RPMI8226 (cell line): ENCODE measurements around the gene LARGE2.
"Not testable (repeated sequence)": the region's sequence is repeated elsewhere in the genome, so short reads cannot be mapped to it uniquely, and the experiment has no call there.

Source experiments
- DNase-seq: peaks from one replicate; pipeline ENCODE4 v3.0.0-alpha.2; 2015

The LARGE2 gene

GRCh38 chr11:45896422-45896984 lies 26.0 kb upstream of the LARGE2 start:
- no peak for DNase-seq

DNA sequence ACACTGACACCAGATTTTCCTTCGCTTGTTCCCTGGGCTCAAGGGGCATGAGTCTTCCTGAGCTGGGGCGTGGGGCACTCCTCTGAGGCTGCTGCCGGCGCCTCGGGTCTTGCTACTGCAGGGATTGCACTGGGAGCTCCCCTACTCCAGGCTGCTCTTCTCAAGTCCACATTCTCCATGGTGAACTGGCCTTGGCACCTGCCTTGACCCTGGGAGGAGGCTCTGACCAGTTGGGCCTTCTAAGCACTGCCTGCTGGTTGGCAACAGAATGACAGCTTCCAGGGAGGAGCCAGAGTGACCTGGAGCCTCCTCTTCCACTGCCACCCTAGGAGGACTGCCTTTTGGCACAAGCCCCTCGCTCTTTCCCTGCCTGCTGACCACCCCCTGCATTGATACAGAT lies 24.9 kb upstream of the LARGE2 start:
- DNase-seq: no peak

DNA sequence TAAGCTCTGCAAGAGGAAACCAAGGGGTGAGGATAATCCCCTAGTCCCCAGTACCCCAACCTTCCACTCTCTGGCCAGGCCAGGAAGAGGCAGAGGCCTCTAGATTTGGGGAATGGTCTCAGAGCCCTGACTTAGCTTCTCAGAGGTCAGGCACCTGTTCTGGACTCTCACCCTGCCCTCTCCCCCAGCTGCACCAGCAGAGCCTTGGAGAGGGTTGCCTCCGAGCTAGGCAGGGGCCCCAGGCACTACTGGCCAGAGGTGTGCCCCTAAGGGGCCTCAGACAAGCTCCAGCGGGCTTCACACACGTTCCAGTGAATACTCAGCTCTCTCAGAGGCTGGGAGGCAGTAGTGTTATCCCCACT lies 23.4 kb upstream of the LARGE2 start:
- DNase-seq: no peak

DNA sequence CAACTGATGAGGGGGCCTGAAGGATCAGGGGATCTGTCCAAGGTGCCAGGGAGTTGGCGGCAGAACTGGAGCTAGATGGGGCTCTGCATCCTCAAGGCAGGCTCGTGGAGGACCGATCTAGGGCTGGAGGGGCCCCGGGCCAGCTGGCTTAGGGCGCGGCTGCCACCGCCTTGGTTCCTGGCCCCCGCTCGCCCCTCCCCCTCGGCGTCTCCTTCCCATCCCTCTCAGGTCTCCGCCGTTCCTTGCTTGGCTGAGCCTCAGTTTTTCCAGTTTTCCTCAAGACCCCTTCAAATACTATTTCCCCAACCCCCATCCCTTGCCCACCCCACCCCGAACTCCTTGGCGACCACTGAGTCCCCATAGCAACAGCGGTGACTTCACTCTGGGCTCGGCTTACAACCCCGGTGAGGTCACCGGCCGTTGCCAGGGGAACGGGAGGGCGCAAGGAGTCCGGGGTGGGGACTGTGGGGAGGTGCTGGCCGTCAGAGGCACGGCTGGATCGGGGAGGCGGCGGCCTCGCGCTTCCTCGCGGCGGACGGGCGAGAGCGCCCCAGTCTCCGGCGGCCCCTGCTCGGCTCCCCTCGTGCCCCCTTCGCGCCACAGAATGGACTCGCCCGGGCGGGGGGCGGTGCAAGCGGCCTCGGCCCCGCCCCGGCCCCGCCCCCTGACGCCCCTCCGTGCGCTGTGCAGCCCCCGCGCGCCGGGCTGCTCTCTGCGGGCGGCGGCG lies 22.8 kb upstream of the LARGE2 start:
- DNase-seq: peak; percentile 57

DNA sequence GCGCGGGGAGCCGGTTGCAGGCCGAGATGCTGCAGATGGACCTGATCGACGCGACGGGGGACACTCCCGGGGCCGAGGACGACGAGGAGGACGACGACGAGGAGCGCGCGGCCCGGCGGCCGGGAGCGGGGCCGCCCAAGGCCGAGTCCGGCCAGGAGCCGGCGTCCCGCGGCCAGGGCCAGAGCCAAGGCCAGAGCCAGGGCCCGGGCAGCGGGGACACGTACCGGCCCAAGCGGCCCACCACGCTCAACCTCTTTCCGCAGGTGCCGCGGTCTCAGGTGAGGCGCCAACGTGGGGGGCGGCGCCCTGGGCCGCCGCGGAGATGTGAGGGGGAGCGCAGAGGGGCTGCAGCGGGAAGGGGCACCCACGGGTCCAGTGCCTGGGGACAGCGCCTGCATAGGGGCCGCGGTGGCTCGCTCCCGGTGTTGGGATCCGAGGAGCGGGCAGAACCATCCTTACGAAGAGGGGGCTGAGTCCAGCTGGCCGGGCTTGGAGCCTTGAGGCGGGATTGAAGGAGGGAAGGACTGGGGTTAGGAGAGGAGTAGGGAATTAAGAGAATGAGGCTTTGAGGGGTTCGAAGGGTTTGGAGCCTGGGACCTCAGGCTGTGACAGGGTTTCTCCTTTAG lies 22.2 kb upstream of the LARGE2 start:
- not testable (repeated sequence) for DNase-seq

- no peak for DNase-seq
Measured at GRCh38 chr11:45900916-45901617, 21.4 kb upstream of the LARGE2 start.

DNA sequence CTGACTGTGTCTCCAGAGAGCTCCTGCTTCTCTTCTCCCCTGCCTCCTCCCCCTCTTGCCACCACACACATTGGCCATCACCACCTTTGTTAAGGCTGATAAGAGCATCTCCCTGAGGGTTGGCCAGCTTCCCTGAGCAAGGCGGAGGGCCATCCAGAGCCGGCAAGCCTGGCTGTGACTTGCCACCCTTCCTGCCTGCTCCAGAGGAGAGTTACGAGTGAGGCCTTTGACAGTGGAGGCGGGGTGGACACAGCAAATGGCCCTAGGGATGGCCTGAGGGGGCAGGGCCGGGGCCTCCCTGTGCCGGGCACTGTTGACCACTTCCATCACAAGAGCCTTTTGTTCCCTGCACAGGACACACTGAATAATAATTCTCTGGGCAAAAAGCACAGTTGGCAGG lies 20.8 kb upstream of the LARGE2 start:
- no peak for DNase-seq

DNA sequence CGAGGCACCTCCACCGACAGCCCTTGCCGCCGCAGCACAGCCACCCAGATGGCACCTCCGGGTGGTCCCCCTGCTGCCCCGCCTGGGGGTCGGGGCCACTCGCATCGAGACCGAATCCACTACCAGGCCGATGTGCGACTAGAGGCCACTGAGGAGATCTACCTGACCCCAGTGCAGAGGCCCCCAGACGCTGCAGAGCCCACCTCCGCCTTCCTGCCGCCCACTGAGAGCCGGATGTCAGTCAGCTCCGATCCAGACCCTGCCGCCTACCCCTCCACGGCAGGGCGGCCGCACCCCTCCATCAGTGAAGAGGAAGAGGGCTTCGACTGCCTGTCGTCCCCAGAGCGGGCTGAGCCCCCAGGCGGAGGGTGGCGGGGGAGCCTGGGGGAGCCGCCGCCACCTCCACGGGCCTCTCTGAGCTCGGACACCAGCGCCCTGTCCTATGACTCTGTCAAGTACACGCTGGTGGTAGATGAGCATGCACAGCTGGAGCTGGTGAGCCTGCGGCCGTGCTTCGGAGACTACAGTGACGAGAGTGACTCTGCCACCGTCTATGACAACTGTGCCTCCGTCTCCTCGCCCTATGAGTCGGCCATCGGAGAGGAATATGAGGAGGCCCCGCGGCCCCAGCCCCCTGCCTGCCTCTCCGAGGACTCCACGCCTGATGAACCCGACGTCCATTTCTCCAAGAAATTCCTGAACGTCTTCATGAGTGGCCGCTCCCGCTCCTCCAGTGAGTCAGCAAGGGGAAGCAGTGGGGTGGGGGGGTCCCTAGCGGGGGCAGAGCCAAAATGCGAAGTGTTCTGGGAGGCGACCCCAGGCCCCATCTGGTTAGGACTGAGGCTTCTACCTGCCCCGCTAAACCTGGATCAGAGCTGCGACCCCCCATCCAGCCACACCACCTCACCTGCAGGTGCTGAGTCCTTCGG lies 19.7 kb upstream of the LARGE2 start:
- DNase-seq: no peak

DNA sequence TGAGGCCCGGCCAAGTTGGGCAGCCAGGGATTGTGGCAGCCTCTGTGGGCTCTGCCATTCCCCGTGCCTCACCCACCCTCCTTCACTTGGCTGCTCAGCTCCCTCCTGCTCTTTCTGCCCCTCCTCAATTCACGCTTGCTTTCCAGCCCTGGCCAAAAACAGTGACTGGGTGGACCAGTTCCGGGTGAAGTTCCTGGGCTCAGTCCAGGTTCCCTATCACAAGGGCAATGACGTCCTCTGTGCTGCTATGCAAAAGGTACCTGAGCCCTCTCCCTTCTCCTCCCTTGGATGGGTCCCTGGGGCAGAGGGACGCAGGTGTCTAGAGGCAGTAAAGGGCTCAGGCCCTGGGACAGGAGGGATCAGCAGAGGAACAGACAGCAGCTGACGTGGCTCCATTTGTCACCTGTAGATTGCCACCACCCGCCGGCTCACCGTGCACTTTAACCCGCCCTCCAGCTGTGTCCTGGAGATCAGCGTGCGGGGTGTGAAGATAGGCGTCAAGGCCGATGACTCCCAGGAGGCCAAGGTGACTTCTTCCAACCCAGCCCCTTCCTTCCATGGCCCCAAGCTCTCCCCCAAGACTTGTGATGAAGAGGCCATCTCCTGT lies 18.0 kb upstream of the LARGE2 start:
- DNase-seq: no peak

- DNase-seq: no peak
Measured at GRCh38 chr11:45905095-45905494, 17.4 kb upstream of the LARGE2 start.

- not testable (repeated sequence) for DNase-seq
Measured at GRCh38 chr11:45905576-45905975, 16.9 kb upstream of the LARGE2 start.

GRCh38 chr11:45906096-45906682 lies 16.3 kb upstream of the LARGE2 start:
- no peak for DNase-seq

DNA sequence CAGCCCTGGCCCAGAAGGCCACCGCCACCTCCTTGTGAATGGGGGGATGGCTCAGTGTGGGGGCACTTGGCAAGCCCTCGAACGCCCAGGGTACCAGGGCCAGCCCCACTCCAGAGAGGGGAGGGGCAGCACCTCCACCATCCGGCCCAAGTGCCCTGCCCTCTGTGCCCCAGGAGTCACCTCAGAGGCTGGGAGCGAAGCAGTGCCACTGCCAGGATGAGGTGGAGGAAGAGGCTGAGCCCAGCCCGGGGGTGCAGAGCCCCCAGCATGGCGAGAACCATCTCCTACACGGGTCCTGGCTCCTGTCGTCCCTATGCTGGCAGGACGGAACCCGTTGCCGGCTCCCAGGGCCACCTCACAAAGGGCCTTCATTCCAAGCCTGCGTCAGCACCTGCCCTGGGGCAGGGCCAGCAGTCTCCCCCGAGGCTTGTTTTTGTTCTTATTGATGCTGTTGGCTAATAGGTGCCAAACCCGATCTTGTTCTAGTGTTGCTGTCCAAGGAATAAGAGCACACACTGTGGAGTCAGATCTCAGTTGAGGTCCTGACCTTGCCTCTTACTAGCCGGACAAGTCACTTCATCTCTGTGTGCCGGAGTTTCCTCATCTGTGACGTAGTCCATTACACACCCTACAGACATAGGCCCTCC lies 15.4 kb upstream of the LARGE2 start, which contains the start of gene FREY1:
Gene FREY1, minus strand, starts transcription at position 307 of the 647 bp plus-strand sequence. Its CDS starts 26 bp downstream, at position 281.
- no peak for DNase-seq

- DNase-seq: no peak
Measured at GRCh38 chr11:45907911-45908370, 14.5 kb upstream of the LARGE2 start.

- DNase-seq: no peak
Measured at GRCh38 chr11:45909594-45910475, 12.6 kb upstream of the LARGE2 start.

DNA sequence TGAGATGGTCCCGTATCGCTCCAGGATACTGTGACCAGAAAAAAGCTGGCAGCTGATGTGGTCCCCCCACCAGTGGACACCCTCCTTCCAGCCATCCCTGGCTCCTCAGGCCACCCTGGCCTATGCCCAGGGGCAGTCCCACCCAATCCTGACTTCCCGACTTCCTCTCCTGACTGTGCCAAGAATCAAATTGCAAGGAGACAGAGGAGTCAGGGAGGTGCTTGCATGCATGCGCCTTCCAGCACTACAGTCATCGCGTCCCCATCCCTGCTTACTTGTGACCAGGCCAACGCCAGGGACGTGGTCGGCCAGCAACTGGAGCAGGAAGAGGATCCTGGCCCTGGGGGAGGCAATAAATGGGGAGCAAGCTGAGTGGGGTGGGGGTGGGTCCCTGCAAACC lies 11.8 kb upstream of the LARGE2 start:
- no peak for DNase-seq

- no peak for DNase-seq
Measured at GRCh38 chr11:45913514-45913913, 8.9 kb upstream of the LARGE2 start.

GRCh38 chr11:45913942-45914635 lies 8.4 kb upstream of the LARGE2 start:
- no peak for DNase-seq

- no peak for DNase-seq
Measured at GRCh38 chr11:45915446-45915845, 7.0 kb upstream of the LARGE2 start.

DNA sequence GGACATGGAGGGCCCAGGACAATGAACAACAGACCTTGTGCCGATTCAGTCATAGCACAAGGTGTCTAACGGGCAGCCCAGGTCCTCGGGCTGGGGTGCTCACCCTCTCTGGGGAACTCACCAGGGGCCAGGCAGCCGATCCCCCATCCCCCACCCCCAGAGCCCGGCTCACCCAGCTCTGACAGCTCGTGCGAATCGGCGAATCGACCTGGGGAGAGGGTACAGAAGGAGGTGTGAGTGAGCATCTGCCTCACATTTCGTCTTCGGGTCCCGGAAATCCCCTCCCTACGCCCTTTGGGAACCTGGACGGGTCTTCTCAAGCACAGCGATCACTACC lies 5.2 kb upstream of the LARGE2 start:
- DNase-seq: no peak
